NCI-H2171 treated with DMSO at 0.1 percent for 48 hours (cell line): ENCODE data around the gene GHRHR.

Experiments
- DNase-seq: peaks from one replicate; lab custom pipeline; 2025; lab: John Stamatoyannopoulos, UW

The GHRHR gene

GRCh38 chr7:30928254-30928872 is 35.4 kb upstream of the GHRHR start:
- DNase-seq: no peak

DNA sequence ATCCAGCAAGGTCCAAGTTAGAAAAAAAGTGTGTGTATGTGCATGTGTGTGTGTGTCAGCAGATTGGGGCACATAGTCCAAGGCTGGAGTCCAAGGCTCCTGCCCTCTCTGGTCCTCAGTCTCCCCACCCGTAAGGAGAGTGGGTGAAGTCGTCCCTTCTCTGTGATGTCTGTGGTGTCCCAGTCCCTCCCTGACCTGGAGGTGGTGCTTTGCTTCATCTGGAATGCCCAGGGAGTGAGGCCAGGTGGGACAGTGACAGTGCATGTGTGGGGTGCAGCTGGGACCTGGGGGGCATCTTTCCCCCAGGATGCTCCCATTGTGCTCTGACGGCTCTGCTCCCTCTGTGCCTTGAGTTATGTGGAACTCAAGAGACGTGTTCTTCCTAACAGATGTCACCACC is 34.1 kb upstream of the GHRHR start:
- no peak for DNase-seq

DNA sequence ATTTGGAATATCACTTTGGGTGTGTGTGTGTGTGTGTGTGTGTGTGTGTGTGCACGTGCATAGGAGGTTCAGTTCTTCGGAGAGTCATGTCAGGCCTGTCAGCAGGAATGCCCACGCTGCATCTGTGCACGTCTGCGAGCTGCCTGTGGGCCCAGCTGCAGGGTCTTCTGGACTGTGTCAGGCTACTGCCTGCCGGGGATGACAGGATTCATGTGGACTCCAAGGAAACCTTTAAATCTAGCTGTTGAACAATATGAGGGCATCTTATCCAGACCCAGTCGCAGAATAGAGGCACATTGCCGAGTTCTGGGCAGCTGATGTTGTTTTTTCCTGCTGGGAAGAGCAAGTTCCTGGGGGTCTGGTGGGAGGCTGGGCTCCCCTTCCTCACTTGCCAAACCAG is 33.1 kb upstream of the GHRHR start:
- DNase-seq: no peak

DNA sequence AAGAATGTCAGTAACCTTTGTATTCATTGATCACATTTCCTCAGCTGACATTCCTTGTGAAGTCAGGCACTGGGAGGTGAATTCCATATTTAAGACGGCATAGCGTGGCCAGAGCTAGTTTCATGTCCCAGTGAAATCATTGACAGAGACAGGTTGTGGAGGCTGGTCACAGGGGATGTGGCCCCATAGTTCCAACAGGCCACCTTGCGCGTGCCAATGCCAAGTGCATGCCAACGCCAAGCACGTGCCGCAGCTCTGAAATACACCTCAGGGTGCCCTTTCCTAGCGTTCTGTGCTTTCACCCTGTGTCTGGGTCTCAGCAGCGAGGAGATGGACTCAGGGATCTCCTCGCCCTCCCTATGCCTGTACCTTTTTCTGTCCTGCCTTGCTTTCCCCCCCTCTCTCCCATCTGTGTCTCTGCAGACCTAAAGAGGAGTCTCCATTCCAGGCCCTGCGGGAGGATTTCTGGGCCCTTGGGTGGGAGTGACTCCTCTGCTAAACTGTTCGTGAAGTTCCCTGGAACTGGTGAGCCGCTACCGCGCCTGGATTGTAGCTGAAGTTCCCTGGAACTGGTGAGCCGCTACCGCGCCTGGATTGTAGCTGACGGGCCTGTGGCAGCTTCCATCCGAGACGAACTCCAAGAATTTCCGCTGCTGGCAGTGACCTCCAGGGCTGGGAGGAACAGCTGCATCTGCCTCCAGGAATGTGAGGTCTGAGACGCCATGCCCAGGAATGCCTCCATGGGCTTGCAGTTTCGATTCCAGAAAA is 32.4 kb upstream of the GHRHR start:
- no peak for DNase-seq

- DNase-seq: no peak
Measured at GRCh38 chr7:30931929-30932540, 31.7 kb upstream of the GHRHR start.

DNA sequence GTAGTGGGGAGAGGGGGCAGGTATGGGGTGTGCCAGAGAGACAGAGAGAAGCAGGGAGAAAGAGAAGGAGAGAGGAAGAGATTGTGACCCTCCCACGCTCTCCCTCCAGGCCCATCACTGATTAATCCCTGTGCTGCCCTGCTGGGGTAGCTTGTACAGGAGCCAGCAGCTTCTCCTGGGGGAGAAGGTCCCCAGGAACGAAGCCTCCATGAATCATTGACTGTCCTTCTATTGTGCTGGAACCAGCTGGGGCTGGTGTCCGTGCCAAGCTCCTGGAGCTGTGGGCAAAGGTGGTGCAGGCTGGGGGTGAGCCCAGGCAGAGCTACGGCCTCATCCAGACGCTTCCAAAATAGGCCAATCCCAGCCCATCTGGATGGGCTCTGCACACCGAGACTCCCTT is 31.2 kb upstream of the GHRHR start:
- no peak for DNase-seq

DNA sequence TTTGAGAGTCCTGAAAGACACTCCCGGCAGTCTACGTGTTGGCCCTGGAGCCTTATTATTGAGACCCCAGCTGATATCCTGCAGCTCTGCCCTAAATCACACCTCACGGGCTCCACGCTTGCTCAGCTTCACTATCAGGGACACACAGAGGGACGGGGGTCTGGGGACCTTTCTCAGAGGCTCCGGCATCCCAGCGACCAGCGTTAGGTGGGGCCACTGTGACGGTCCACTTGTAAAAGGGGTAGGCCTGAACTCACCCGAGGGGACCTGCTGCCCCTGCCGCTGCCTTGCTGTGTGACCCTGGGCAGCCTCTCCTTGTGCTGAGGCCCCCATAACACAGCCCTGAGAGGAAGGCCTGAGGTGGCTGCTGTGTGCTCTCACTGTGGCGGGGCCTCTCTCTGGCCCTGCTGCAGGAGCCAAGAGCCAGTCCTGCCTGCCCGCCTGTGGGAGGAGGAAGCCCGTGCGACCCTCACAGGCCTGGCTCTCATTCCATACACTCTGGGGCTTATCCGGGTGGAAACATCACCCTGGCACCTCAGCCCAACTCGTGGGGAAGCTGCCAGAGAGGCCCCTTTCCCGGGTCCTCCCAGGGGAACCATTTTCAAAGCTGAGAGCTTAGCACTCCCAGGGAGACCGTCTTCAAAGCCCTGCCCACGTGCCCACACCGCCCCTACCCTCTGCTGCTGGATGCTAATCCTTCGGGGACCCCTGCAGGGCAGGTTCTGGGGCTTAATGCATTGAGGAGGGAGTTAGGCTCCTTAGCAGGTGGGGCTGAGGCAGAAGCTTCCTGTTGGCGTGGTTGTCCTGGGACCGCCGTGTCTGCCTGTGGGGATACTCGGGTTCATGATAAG is 30.4 kb upstream of the GHRHR start:
- DNase-seq: peak; percentile 55

GRCh38 chr7:30934225-30934624 is 29.5 kb upstream of the GHRHR start:
- no peak for DNase-seq

DNA sequence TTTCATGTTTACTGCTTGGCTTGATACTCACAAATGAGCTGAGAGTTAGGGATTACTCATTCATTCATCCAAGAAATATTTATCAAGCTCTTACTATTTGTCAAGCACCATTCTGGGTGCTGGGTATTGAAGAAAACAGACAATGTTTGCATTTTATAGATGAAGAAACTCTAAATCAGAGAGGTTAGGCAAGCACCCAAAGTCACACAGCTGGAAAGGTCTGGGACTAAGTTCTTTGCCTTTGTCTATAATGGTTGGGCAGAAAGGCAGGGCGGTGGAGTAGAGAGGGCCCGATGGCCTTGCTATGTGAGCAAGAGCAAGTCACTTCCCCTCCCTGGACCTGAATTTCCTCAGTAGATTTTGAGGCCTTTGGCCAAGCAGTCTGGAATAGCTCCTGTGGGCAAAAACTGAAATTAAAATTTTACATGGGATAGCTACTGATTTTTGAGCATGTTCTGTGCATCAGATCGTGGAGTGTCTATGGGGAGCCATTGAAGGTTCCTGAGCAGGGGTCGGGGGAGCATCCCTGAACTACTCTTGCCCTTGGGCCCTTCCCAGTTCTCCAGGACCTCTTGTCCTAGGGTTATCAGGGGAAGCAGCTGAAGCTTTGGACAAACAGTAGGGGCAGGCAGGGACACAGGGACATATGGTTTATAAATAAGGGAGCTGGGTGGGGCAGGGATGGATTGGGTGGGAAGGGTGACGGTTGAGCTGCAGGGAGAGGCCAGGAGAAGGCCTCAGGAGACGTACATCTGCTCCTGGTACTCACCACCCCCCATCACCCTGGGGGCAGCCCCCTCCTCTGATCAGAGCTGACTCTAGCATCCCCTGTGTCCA is 28.8 kb upstream of the GHRHR start:
- DNase-seq: no peak

- no peak for DNase-seq
Measured at GRCh38 chr7:30935569-30935877, 28.2 kb upstream of the GHRHR start.

DNA sequence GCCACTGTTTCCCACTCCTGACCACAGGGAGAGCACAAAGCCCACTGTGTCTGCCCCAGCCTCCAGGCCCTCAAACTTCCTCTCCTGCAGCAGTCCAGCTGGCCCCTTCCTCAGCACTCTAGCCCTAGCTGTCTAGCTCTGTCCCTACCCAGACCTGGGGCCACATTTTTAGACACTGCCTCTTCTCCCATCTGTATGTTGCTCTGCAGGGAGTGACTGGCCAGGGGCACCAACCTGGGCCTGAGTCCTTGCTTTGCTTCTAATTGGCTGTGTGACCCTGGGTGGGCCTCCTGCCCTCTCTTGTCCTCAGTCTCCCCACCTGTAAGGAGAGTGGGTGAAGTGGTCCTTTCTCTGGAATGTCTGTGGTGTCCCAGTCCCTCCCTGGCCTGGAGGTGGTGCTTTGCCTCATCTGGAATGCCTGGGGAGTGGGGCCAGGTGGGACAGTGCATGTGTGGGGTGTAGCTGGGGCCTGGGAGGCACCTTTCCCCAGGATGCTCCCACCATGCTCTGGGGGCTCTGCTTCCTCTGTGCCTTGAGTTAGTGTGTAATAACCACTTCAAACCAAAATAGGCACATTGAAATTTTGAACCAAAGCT is 27.0 kb upstream of the GHRHR start:
- DNase-seq: no peak

- peak; percentile 9 for DNase-seq
Measured at GRCh38 chr7:30937416-30937815, 26.3 kb upstream of the GHRHR start.

GRCh38 chr7:30938435-30939316 is 25.1 kb upstream of the GHRHR start:
- DNase-seq: peak; percentile 88

DNA sequence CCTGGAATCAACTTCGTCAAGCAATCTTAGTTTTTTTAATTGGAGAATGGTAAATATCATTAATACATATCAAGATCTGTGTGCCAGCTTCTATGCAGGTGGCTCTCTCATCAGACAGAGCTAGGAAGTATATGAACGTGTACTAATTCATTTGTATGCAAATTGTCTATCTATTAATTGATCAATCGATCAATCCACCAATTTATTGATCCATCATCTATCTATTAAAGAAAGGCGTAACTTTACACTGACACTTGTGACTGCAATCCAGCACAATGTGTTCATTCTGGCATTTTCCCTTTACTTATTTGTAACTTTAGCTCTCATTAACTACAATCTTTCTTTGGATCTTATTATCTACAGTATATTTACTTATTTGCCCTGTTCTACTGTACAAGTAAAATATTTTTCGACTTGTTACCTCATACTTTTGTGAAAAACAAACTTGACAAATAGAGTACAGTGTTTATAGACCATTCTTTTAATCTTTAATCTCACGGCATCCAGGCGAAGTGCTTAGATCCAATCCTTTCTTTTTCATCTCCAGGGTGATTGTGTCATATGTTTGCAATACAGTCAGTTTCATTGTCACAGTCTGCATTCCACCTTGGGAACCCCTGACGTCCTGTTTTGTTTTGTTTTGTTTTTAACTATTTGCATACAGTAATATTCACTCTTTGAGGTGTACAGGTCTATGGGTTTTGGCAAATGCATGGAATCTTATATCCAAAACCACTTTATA is 22.0 kb upstream of the GHRHR start:
- no peak for DNase-seq

DNA sequence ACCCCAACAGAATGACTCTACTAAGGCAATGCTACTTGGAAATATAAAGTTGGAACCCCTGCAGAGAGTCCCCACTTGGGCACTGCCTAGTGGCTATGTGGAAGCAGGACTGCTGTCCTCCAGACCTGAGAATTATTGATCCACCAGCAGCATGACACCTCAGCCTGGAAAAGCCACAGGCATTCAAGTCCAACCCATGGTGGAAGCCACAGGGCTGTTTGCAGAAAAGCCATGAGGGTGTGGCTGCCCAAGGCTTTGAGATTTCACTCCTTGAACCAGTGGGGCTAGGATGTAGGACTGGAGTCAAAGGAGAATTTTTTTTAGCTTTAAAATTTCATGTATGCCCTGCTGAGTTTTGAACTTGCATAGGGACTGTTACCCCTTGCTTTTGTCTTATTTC is 13.6 kb upstream of the GHRHR start:
- no peak for DNase-seq

DNA sequence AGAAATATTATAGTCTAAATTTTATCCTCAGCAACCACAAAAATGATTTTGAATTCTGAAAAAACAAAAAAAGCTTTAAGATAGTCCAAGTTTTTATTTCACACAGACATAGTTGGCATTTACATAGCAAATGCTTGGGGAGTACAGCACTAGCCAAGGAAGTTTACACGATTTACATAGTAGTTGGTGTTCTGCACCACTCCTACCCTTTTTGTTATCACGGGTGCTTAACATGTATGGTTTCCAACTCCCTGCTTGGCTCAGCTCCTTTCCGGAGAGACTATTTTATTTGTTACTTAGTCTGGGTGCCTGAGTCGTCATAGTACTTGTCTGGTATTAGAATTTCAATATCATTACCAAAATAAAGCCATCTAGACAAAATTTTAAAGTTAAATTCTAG is 8.8 kb upstream of the GHRHR start:
- no peak for DNase-seq

GRCh38 chr7:30956704-30957103 is 7.0 kb upstream of the GHRHR start:
- no peak for DNase-seq

GRCh38 chr7:30965372-30965771 is 1.6 kb downstream of the GHRHR start:
- DNase-seq: no peak

GRCh38 chr7:30965883-30966282 is 2.1 kb downstream of the GHRHR start:
- DNase-seq: no peak

GRCh38 chr7:30968294-30968693 is 4.5 kb downstream of the GHRHR start:
- DNase-seq: no peak
